GM19351 (cell line): ENCODE measurements around the gene GOLGA6L9.
"Not testable (repeated sequence)": the region's sequence is repeated elsewhere in the genome, so short reads cannot be mapped to it uniquely, and the experiment has no call there.

Experiments
- ATAC-seq: cut with Tn5 transposase; IDR thresholded peaks from one replicate; pipeline ENCODE4 v1.9.1; 2021; ENCODE audit warnings: mild to moderate bottlenecking, moderate library complexity; ENCODE audit not compliant: unreplicated experiment

The GOLGA6L9 gene

DNA sequence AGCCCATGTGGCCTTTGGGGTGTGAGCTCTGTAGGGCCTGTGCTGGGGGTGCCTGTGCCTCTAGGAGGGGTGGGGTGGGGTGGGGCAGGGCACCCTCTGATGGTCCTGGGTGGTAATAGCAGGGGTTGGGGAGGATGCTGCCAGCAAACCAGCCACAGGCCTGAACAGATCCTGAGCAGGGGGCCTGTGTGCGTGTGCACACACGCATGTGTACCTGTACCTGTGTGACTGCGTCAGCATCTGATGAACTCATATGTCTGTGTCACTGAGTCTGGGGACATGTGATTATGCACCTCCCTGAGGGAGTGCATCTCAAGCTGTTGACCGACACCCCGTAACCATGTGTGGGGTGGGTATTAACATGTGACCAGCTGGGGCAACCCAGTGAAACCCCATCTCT lies 36.0 kb downstream of the GOLGA6L9 start:
- not testable (repeated sequence) for ATAC-seq

DNA sequence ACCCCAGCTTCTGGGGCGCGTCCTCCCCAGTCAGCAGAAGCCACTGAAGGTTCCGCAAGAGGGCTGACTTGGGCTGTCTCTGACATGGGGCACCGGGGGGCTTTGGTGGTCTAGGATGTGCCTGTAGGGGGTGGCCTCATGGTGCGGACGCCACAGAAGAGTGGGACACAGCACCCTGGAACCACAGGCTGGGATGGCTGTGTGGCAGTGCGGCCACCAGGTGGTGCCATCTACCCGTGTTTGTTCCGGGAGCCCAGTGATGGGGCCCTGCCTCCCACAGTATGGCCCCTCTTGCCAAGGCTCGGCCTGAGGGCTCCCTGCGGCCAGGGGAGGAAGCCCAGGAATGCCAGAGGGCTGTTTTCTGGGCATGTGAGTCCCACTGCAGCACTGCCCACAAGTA lies 38.6 kb downstream of the GOLGA6L9 start:
- ATAC-seq = peak; percentile 99

DNA sequence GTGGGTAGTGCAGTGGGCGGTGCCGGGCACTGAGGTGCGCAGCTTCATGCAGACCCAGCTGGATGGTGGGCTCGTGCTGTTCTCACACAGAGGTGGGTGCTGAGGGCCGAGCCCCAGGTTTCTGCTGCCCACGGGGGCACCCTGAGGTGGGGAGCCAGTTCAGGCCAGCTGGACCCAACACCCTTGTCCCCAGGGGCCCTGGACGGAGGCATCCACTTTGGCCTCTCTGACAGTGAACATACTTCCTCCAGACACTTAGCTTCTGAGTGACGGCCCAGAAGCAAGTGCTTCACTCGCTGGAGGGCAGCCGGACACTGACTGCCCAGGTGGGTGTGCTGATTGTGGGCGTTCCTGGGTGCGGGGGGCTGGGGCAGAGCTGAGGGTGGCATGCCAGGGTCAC lies 39.8 kb downstream of the GOLGA6L9 start:
- ATAC-seq = not testable (repeated sequence)

DNA sequence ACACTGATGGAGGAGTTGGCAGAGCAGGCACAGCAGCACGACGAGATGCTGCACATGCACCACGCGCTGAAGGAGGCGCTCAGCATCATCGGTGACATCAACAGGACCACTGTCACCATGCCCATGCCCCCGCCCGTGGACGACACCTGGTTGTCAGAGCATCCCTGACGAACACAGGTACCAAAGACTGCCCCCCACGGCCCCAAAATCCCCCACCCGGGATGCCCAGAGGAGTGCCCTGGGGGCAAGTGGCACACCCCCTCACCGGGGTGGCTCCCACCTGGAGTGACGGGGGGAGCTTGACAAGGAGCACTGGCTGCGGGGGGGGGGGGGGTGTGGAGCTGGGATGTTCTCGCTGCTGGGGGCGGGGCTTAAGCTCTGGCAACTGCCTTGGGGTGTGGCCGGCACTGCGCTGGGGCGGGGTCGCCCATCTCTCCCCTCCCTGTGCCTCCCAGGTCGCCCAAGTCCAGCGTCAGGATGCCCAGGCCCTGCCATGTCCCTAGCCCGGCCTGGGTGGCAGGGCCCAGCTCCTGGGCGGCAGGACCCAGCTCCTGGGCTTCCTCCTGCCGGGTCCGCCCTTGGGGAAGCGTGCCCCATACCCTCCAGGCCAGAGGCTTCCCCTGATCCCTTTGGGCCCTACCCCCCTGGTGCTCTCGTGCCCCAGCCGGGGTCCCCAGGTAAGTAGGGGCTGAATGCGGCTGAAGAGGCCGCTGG lies 42.8 kb downstream of the GOLGA6L9 start:
- not testable (repeated sequence) for ATAC-seq

DNA sequence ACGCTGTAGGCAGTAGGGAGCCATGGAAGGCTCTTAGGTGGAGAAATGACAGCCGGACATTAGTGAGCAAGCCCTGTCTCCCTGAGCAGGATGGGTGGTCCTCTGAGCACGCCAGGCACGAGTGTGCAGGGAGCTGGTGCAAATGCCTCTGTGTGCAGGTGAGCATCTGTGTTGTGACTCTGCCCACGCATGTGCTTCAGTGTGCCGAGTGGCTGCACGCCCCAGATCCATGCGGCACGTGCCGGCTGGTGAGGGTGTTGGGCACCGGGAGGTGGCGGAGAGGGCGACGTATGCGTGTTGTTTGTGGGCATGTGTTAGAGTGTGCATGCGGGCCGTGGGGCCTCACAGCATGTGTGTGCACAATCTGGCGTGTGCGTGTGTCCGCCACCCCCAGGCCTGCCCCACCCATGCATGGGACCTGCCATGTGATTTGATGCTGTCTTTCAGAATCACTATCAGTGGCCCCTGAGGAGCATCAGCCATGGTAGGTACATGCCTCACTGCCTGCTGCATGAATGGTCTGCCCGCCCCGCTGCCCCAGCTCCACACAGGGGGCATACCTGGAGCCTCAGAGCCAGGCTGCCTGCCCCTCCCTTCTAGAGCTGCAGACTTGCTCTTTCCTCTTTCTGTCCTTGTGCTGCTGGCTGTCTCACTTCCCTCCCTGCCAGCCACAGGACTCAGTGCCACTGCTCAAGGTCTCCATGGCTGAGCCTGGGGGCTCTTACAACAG lies 45.1 kb downstream of the GOLGA6L9 start:
- ATAC-seq = not testable (repeated sequence)

DNA sequence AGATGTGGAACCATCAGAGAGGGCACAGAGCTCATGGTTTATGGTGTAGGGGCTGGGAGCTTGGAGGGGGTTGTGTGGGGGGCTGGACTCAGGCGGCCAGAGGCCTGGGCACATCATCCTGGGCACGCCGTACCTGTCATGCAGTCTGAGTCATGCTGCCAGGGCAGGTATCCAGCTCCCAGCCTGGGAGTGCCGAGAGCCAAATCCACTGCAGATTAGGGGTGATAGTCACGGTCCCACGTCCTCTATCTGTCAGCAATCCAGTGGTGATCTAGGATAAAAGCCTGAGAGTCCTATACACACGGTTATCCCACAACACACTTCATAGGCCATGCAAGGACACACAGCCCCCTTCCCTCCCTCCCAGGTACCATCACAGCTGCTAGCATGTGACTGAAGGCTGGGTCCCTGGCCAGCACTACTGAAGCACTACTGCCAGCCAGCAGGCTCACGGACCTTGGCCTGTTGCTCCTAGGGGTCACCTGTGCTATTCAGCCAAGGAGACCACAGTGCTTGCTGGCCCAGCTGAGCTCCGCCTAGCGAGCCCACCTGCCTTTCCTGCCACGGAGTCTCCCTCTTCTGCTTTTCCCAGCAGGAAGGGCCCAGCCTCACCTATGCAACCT lies 45.8 kb downstream of the GOLGA6L9 start:
- ATAC-seq = not testable (repeated sequence)

DNA sequence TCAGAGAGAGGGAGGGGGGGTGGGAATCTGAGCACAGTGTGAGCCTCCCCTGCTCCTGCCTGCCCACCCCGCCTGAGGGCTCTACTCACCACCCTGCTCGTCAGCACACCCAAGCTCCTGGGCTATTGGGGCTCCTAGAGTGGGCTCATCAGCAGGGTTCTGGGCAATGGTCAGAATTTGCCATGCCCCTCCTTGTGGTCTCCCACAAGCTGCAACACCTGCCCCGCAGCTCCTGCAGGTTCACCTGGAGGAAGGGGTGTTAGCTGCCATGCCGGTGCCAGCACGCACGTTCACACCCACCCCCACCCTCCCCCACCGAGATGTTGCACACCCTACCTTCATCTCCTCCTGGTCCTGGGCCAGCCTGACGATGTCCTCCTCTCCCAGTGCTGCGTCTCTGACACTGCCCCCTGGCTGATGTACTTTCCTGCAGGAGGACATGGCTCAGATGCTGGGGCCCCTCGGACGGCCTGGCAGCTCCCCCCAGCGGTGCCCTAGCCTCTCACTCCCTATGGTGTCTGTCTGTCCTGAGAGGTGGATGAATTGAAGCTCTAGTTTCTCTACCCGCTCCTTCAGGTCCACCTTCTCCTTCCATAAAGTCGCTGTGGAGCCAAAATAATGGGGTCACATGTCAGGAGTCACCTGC lies 47.2 kb downstream of the GOLGA6L9 start:
- not testable (repeated sequence) for ATAC-seq

DNA sequence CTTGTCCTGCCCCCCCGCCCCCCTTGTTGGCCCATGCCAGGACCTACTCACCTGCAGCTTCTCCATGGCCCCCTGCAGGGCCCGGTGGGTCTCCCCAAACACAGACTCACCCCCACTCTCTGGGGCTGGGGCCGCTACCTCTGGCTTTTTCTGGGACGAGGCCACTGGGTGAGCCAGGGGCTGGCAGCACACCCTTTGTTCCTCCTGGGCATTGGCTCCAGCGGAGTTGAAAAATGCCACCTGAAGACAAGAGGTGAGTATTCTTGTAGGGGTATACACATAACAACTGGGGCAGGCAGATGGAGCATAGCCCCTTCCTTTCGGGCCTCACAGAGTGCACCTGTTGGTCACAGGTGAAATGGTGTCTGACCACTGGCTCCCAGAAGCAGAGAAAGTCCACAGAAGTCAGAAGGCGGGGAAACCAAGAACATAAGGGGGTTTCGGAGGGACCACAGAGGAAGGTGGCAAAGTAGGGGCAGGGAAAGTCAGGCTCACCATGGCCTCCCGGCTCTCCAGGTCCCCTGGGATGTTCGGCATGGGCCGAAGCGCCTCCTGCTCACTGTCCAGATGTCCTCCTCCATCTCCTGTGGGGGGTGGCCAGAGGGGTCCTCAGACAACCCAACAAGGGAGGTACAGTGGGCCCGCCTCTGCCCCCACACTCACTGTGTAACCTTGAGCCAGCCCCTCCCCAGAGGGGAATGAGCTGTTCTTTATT lies 47.9 kb downstream of the GOLGA6L9 start:
- ATAC-seq = not testable (repeated sequence)
